ENCODE measurements around the gene ARHGEF17.

GRCh38 chr11:73270855-73271477, 37.1 kb upstream of the ARHGEF17 start:
- TF ChIP-seq CTCF (conservative IDR thresholded peaks at IDR 0.05 in 1 of 2, IDR thresholded peaks at IDR 0.05 in 1 of 2; ENCODE audit: extremely low read depth in 1 of 2, insufficient read depth in 1 of 2, low read depth in 1 of 2, low read length in 2 of 2) (no peak), EZH2 (IDR thresholded peaks at IDR 0.05; ENCODE audit: borderline replicate concordance, low read length) (no peak)

All from mammary epithelial cell (primary cell).